GM18508 (cell line): ENCODE results near the gene PPFIA4.

Experiments
- ATAC-seq: cut with Tn5 transposase; IDR thresholded peaks from one replicate; pipeline ENCODE4 v1.9.1; 2021; ENCODE audit warnings: moderate number of reproducible peaks; ENCODE audit not compliant: insufficient read depth, unreplicated experiment

The PPFIA4 gene

DNA sequence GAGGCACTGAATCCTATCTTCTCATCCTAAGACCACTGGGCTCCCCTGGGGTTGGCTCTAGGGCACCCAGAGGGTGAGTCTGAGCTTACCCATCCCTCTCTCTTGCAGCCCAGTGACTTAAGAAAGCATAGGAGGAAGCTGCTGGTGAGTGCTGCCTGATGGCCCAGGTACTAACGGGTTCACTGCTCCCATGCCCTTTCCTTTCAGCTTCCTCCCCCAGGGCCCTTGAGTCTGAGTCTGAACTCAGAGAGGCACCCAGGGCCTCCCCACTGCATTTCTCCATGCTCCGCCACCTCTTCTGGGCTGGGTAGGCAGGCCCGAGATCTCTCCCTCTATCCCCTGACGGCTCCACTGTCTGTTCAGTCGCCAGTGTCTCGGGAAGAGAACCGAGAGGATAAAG is 29.7 kb downstream of the PPFIA4 start:
- no peak for ATAC-seq

DNA sequence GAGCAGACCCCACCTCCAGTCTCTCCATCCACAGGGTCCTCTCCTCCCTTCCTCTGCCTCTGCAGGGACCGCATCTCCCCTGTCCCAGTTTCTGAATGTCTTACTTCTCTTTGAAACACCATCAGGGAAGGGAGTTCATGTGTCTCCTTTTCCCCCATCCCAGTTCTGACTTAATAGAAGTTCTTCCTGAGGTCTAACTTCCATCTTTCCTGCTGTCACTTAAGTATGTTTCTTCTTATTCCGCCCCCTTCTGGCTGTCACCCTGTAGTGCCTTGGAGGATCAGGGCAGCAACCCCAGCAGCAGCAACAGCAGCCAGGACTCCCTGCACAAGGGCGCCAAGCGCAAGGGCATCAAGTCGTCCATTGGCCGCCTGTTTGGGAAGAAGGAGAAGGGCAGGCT is 30.2 kb downstream of the PPFIA4 start:
- ATAC-seq = no peak

DNA sequence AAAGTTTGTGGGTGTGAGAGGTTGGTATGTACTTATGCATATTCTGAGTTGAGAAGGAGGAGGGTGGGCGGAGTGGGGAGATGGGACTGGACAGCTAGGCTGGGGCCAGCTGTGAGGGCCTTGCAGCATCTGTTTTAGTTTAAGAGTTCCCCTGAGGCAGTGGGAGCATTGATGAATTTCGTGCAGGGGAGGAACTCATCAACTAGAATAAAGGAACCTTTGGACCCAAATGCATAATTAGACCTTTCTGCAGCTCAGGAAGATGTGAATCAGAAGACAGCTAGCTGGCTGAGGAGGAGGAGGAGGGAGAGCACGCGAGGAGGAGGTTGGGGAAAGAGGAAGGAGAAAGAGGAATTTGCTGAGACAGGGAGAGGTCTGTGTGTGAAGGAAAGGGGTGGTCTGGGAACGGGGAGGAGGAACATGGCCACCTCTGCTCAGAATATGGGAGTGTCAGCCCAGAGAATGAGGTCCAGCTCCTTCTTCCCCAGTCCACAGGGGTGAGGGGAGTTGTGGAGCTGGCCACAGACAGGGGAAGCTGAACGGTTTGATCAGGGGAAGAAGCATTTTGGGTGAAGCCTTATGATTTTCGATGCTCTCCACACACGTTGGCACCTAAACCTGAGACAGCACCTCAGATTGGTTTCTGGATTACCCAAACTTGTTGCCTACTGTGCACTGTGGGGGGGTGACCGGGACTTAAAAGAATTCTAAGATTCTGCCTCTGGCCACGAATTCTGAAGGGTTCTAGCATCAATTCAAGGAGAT is 31.8 kb downstream of the PPFIA4 start:
- ATAC-seq = no peak

DNA sequence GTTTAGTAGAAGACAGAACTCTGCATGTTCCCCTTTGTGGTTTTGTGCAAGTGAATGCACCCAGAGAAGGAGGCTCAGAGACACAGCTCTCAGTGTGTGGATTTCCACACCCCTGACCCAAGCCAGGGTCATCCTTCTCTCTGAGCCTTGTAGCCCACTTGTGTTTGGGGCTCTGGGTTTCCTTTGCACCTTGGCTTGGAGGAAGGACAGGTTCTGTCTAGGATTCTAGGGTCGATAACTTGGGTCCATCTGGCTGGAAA is 32.3 kb downstream of the PPFIA4 start:
- ATAC-seq = no peak

DNA sequence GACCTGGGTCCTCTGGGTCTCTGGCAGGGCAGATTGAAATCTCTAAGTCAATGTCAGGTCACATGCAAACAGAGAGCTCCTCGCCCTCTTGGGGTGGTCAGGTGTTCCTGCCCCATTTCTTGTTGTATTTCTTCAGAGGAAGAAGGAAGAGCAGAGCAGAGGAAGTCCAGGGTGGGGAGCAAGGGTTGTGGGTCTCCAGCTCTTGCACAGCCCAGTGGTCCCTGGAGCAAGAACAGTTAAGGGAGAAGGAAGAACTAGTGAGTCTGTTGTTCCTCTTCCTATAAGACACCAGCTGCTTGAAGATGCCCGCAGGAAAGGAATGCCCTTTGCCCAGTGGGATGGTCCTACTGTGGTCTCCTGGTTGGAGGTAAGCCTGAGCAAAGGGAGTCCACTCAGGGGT is 33.2 kb downstream of the PPFIA4 start:
- no peak for ATAC-seq

DNA sequence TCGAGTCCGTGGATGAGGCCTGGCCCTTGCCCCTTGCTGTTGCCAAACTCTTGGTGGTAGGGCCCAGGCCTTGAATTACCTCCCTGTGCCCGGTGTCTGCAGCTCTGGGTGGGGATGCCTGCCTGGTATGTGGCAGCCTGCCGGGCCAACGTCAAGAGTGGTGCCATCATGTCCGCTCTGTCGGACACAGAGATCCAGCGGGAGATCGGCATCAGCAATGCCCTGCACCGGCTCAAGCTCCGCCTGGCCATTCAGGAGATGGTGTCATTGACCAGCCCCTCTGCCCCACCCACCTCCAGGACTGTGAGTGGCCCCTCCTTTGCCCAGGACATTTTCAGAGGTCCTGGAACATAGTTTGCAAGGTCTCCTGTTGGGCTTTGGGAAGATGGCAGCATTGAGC is 33.8 kb downstream of the PPFIA4 start:
- no peak for ATAC-seq

DNA sequence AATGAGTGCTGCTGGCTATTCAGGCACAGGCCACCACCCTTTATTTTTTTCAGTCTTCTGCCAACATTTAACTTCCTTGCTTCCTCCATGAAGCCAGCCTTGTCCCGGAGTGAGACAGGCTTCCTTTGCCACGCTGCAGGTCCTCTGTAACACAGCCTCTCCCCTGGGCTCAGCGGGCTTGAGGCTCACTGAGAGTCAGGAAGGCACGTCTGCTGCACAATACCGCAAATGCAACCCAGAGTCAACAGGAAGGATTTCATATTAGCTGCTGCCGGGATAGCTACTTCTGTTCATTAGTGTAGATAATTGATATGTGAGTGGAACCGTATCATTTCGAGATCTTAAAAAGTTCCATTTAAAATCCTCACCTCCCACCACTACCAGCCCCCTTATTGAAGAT is 37.0 kb downstream of the PPFIA4 start:
- ATAC-seq = no peak

DNA sequence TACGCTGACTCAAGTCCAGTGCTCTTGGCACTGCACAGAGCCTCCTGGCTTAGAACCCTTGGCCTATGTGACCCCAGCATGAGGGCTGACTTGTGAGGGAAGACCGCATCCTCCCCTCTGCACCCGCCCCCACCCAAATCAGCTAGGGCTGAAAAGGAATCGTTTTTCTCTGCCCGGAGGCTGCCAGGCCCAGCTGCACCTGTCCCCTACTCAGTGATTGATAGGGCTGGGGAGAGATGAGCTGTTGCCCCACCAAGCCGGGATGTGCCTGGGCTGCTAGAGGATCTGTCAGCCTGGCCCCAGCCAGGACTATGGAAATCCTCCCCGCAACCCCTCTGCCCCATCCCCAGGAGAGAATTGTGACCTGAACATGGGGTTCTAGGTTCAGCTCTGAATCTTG is 38.9 kb downstream of the PPFIA4 start:
- ATAC-seq = no peak

DNA sequence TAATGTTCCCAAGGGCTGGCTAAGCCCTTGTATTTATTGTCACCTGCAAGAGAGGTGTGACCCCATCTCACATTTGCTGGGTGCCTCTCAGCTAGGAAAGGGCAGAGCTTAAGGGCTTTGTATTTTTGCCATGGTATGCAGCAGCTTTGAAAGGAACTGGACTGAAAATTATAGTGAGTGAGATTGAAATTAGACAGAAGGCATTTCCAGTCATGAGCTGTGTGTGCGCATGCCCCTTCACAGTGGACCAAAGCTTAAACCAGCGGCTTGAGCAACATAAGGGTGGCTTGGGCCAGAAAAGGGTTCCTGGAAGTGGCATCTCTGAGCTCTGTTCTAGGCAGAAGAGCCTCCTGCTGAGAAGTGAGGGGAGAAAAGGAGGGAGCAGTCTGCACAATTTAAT is 39.7 kb downstream of the PPFIA4 start:
- ATAC-seq = no peak

DNA sequence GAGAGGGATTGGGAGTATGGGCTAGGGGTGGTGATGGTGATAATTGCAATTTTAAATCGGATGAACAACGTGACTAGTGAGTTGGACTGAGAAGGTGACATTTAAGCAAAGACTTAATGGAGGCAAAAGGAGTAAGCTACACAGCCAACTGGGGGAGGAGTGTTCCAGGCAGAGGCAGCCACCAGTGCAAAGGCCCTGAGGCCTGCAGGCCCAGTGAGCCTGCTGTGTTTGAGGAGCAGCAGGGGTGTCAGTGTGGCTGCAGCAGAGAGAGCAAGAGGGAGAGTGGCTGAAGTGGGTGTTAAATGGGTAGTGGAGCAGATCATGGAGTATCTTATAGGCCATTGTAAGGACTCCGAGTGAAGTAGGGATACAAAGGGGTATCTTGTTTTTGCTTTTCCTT is 40.7 kb downstream of the PPFIA4 start:
- ATAC-seq = no peak

DNA sequence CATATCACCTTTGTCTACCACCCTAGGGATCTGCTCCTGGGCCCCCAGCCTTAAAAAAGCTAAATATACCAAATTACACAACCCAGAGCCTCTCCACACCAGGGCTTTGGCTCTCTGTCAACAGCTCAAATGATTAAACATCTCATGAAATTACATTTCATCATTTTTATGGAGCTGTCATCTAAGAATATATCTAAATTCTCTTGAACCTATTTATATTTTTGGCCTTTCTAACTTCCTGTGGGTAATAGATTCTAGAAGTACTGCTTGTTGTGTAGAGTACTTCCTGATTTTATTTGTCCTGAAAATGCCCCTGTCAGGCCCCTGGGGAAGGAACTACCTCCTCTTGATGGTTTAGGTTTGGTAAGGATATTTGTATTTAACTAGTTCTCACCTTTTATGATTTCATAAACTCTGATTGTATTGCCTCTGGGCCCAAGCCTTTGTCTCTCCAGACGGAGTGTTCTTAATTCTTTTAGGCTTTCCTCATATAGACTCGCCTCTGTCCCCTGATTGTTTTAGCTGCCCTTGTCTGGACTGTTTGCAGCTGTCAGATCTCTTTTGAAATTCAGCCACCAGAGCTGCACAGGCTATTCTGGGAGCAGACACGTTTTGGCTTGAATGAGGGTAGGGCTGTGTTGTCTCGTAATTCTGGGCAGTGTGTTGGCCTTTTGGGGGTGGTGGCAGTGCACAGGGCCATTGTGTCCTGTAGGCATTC is 42.9 kb downstream of the PPFIA4 start:
- ATAC-seq = no peak

DNA sequence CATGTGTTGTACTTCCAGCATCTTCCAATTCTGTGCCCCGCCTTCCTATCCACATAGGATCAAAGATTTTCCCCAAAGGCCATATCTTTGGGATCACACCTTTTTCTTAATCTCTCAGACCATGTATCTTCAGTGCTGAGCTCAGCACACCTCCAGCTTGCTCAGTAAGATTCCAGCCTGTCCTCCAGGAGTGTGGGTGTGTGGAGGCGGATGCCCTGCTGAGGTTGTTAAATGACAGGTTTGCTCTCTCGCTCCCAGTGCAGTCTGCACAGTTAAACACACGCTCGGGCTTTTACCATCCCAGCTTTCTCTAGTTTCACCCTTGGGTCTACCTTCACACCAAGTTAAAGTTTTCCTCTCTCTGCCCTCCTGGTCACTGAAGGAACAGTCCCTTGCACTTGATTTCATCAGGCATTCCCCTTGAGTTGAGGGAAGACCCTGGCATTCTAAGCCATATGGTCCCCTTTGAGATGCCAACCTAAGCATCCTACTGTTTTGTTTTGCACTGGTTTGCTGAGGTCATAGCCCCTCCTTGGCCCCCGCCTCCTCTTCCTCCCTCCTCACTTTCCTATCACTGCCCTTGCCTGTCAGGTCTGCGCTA is 45.8 kb downstream of the PPFIA4 start:
- no peak for ATAC-seq

DNA sequence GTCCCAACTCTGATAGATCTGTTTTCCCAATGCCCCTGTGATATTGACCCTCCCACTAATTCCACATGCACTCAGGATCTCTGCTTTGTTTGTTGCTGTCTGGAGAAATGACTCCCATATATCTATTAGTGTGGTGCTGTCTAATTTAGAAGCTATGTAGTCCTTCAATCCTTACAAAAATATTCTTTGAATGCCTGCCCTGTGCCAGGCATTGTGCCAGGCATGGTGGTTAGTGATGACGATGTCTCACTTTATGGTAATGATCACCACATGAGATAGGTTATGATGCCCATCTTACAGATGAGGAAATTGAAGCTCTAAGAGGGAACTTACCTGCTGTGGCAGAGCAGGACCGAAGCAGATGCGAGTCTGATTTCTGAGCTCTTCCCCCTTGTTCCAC is 46.6 kb downstream of the PPFIA4 start:
- ATAC-seq = no peak

DNA sequence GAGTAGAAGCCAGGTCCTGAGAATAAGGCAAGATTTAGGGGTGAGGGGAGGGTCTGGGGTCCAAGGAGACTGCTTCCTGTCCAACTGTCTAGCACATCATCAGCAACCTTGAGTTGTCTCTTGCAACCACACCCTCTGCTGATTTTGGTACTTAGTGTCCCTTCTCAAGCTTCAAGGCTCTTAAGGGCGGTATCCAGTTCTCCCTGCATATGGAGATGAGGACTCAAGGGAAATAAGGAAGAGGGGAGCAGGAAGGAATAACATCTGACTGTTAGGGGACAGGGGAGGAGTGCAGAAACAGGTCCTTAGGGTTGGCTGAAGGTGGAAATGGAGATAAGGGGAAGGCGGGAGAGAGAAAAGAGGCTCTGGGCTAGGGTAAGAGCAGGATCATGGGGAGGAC is 47.2 kb downstream of the PPFIA4 start:
- no peak for ATAC-seq

DNA sequence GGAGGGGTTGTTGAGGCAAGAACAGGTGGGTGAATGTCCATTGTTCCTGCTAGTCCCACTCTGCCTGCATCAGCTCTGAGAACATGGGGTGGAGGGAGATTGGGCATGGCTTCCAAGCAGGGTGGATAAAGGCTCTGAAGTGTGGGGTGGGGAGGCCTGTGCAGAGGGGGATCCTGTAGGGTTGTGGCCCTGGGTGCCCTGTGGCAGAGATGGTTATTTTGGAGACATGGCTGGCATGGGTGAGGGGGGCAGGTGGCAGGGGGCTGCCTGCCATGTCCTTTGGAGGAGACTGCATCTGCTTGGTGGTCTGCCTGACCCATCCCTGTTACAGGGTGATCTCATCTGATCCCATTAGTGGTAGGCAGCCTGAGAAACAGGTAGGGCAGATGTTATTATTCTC is 48.3 kb downstream of the PPFIA4 start:
- ATAC-seq = no peak

DNA sequence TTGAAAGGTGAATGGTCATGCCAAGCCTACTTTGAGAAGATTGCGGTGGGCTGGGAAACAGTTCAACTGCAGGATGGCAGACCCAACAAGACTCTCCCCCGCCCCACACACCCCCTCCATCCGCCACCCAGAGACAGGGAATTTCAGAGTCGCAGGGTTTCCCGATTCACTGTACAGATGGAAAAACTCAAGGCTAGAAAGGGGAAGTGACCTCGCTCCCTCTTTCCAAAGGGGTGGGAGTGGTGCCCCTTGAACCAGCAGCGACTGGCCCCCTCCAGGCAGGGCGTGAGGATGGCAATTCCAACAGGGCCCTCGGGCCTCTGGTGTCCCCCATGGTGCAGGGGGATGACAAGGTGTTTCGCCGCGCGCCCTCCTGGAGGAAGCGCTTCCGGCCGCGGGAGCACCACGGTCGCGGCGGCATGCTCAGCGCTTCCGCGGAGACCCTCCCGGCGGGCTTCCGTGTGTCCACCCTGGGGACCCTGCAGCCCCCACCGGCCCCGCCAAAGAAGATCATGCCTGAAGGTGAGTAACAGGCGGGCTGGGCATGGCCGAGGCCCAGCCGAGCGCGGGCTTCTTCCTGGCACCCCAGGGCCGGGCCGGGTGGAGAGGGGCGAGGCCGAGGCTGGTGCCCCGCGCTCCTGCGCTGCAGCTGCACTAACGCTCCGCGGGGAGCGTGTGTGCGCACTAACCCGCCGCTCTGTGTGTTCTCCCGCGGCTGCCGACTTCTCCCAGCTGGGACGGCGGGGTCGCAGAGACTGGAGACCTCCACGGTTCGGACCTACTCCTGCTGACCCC is 49.1 kb downstream of the PPFIA4 start:
- ATAC-seq = no peak

DNA sequence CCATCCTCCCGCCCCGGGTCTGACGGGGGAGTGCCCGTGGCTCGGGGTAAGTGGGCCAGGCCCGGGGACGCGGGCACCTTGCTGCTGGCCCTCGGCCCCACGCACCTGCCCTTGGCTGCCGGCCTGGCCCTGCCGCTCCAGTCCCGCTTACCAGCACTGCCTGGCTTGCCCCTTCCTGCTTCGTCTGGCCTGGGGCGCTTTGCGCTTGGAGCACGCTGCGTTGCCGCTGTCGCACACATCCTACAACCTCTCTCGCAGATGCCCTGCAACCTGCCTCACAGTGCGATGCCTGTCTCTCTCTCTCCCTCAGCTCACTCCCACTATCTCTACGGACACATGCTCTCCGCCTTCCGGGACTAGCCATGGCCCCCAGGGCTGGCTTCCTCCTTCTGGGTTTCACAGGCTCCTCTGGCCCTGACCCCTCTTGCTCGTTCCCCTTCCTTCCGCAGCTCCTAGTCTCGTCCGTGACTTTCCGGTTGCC is 49.8 kb downstream of the PPFIA4 start:
- ATAC-seq = no peak

DNA sequence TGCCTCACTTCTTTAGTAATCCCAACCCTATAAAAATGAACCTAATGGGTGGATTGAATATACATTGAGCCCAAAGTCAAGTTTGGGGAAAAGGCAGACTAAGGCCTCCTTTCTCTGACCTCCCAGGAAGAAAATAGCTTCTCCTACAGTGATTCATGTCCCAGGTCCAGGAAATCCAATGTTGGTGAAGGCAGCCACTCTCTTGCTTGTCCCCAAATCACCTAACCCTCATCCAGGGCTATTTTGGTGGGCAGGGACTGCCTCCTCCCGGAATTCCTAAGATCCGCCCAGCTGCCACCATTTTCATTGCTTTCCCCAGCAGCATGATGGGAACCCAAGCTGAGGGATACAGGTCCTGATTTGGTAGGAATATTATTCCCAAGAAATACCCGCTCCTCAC is 51.1 kb downstream of the PPFIA4 start:
- no peak for ATAC-seq

DNA sequence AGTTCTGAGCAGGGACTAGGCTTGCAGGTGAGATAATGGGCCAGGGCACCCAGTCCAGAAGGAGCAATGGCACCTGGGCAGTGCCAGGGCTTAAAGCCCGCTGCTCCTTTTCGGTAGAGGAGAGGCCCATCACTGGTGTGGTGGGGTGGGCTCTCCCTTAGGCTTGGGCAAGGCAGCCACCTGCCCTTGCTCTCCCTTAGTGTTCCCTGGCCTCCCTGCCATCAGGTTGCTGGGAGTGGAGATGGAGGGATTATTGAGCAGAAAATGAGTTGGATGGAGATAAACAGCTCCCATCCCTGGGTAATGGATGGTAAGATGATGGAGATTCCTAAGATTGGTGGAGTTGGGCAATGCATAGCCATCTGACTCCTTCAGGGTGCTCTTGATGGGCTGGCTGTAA is 51.7 kb downstream of the PPFIA4 start:
- no peak for ATAC-seq

DNA sequence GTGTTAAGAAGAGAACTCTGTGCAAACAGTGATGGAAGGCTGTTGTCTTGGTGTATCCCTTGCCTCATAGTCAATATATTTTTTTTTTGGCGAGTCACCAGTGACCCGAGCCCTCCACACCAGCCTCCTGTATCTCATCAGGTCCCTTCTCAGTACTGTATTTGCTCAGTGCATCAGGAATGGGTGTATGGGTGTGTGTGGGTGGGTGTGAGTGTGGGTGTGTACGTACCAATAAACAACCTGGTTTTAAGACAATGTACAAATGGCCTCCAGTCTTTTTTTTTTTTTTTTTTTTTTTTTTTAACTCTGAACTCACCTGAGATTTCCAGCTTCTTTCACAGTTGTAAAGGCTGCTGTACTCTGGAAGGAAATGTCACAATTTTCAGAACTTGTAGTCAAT is 52.2 kb downstream of the PPFIA4 start:
- ATAC-seq = no peak

DNA sequence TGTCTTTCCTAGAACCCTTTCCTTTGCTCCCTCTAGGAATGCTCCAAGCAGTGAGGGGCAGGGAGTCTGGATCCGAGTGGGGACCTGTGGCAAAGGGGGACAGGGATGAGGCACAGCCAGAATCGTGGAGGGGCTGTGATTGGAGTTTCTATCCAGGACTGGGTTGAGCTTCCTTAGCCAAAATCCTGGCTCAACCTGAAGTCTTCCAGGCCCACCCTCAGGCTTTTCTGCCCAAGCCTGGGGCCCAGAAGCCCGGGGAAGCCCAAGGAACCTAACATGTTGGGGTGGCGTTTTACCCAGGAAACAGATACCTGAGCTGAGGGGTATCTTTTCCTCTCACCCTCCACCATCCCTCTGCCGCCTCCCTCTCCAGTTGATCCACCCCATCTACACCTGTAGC is 54.2 kb downstream of the PPFIA4 start:
- ATAC-seq = no peak
